Smooth muscle cell of the pulmonary artery (primary cell): ENCODE data around the gene FOXC1. TPM values are rescaled to one million over a fixed set of nuclear protein-coding genes. Genes with fewer than 3 reads are reported as not detected.

Experiments used
- total RNA-seq: library from RNA; depleted of rRNA; stranded (reverse); fragments of >200 nt; gene quantifications from 2 replicates; pipeline ENCODE4 v1.2.3, GENCODE V29; 2014

The FOXC1 gene
- 8.2 and 19.5 TPM in 2 replicates for total RNA-seq

GRCh38 chr6:1609648-1610496 is at the start of gene FOXC1:
Gene FOXC1 (plus strand): TSS chr6:1609915. CDS start chr6:1610446, 531 bp downstream.

Other genes starting within 250 kb of the FOXC1 start
- gene FOXF2, start 220.3 kb upstream of the FOXC1 start, total RNA-seq = 0.78 and 5.2 TPM in 2 replicates